NCI-H446 treated with DMSO at 0.1 percent for 48 hours (cell line): ENCODE measurements around the gene OFD1.
A peak's percentile ranks its signal among the peaks of the same experiment; 100 is the strongest.

Experiments used
- DNase-seq: peaks from one replicate; lab custom pipeline; 2025; lab: John Stamatoyannopoulos, UW

Gene OFD1

DNA sequence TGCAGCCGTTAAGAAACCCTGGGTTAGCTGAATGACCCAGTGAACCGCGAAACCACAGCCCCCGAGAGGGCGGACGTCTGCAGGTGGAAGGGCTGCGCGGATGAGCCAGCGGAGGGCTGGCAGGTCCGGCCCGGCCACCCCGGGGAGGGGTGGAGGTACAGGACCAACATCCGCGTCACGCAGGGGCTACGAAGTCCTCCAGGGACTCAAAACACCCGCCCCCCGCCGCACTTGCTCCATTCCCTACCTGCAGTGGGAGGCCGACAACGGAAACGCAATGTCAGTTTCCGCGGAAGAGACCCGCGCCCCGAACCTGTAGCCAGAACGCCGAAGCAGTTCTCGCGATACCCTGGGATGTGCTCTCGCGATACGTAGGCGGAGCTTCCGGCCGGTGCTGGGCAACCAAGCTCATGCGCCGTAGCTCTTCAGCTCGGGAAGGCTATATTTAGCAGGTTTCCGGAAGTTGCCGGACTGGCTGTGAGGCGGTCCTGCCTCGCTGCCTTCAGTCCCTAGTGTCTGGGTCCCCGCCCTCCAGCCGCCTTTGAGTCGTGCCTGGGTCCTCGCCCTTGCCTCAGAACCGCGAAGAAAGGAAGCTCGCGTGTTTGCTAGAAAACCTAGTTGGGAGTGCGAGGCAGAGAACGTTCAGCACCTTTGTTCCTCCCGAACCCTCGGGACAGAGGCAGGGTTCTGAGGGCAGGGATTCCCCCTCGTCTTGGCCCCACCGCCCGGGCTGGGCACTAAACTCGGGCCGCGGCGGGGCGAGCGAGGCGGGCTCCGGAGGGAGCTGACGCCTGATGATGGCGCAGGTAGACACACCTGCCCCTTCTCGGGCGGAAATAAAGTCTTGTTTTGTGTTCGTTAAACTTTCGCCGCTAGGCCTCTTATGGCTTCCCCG lies at the start of gene OFD1, which contains the start of gene TRAPPC2:
TSS of gene OFD1 (plus strand) at position 471 of the 895 bp plus-strand sequence. CDS start at position 795, 324 bp downstream.
TSS of gene TRAPPC2 (minus strand) at position 343 of the 895 bp plus-strand sequence. CDS start 14,657 bp downstream, outside the sequence.
- peak; percentile 88 for DNase-seq

DNA sequence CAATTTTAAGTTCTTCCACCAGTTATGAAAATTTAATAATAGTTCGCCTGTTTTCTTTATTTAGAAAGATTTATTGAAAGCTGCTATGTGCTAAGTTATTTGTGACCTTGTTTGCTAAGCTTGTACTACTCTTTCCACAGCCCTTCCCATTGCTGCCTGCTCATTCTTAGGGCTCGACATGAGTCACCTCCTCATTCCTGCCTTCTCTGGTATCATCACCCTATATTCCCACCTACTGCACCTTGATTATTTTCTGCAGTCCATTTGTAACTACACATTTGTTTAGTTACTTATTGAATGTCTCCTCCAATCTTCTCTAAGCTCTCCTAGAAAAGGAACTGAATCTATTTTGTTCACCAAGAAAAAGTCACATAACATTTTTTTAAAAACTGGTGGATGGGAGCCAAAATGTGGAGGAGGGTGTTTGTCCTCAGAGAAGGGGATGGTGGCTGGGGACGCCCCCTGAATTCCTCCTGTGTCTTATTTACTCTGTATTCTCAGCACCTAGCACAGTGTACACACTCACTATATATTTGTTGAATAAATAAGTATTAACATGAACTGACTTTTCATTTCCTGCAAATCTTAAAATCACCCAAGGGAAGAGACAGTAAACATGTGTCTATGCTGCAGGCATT lies 49.3 kb upstream of the OFD1 start:
- DNase-seq = no peak

DNA sequence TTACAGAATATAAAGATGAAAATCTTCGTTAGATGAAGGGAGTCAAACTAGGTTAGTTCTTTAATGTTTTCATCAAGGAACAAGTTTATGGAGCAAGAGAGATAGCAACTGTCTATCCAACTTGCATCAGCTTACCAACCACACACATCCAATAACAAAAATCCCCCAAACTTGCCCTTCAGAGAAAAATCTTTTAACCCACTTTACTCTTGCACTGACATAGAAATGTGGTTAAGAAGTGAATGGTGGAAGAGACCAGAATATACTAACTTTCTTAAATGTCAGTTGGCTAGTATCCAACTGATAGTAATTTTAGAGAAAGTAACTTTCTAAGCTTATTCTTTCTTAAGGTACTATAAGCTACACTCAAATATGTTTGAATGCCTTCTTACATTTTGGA lies 47.3 kb upstream of the OFD1 start:
- DNase-seq = no peak

DNA sequence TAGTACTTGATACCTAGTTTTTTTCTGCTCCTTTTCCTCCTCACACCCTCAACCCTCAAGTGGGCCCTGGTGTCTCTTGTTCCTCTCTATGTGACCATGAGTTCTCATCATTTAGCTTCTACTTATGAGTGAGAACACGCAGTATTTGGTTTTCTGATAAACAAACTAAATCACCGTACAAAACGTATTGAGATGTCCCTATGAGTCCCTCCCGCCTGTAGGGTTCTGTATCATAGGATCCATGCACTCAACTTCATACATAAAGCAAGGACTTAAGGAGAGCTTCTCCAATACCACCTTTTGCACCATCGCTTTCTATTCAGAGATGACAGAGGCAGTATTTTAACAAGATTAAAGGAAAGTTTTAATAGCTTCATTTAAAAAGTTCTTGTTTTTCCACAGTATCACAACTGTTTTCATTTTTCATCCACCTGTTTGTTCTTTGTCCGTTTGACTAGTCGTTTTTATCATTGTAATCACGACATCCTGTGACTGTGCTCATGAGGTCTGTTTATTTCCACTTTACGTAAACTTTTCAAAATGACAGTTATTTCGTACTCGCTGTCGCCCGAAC lies 46.1 kb upstream of the OFD1 start:
- no peak for DNase-seq

DNA sequence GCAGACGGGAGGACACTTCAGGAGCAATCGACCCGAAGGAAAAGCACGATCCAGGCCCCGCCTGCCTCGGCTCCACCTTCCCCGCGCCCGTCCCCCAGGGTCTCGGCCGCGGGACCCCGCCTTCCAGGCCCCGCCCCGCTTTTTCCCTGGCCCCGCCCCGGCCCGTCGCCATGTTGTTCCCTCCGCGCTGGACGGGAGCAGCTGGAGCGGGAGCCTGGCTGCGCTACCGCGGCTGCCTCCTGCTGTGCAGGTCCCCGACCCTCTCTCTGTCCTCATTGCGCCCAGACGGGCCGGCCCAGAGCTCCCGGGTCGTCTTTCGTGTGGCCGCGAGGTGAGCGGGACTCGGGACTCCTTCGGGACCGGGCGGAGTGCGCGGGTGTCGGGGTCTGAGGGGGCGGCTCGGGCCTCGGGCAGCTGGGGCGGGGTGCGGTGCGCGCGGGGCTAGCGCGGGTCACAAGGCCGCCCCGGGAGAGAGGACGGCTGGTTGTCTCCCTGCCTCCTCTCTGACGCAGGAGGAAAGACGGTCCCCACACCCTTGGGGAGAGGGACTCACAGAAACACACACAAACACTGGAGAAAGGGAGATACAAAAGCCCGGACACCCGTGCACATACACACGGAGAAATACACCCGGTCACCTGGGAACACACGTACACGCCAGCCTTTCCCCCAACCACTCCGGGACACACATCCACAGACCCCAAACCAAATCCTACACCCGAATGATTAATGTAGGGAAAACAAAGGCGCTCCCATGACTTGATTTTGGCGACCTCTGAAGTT lies 45.4 kb upstream of the OFD1 start, which contains the start of gene RAB9A:
TSS of gene RAB9A (plus strand) at position 171 of the 783 bp plus-strand sequence. CDS start 19,619 bp downstream, outside the sequence.
- peak; percentile 44 for DNase-seq

GRCh38 chrX:13689741-13690211 lies 44.8 kb upstream of the OFD1 start:
- no peak for DNase-seq

- no peak for DNase-seq
These were observed 43.7 kb upstream of the OFD1 start for GRCh38 chrX:13690836-13691235.

DNA sequence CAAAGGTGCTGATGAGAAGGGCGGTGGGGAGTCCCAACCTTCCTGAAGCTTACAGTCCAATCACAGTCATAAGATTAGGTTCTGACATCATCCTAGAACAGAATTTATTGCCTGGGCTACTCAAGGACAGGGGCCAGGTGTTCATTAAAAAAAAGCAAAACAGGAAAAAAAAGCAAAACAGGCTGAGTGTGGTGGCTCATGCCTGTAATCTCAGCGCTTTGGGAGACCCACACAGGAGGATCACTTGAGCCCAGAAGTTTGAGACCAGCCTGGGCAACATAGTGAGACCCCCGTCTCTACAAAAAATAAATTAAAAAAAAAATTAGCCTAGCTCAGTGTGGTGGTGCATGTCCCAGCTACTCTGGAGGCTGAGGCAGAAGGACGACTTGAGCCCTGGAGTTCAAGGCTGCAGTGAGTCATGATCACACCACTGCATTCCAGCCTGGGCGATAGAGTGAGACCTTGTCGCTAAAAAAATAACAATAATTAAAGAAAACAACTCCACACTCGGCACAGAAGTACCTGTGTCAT lies 42.6 kb upstream of the OFD1 start:
- no peak for DNase-seq

GRCh38 chrX:13692771-13693231 lies 41.7 kb upstream of the OFD1 start:
- DNase-seq = no peak

- DNase-seq = no peak
These were observed 41.1 kb upstream of the OFD1 start for GRCh38 chrX:13693341-13693961.

DNA sequence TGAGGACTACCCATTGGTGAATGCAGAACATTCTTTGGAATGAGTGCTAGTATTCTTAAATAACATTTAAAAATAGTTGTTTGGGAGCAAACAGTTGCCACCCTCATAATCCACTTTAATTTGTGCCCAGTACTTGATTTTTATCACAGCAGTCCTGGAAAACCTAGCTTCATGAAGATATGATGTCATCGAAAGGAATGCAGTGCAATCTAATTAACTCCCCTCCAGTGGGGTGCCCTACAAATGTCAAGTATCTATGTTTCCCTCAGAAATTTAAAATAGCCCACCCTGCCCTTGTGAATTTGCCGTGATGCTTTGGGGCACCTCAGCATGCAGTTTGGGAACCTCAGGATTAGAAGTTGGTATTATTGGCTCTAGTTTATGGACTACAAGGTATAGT lies 40.2 kb upstream of the OFD1 start:
- no peak for DNase-seq

GRCh38 chrX:13694983-13695382 lies 39.6 kb upstream of the OFD1 start:
- no peak for DNase-seq

DNA sequence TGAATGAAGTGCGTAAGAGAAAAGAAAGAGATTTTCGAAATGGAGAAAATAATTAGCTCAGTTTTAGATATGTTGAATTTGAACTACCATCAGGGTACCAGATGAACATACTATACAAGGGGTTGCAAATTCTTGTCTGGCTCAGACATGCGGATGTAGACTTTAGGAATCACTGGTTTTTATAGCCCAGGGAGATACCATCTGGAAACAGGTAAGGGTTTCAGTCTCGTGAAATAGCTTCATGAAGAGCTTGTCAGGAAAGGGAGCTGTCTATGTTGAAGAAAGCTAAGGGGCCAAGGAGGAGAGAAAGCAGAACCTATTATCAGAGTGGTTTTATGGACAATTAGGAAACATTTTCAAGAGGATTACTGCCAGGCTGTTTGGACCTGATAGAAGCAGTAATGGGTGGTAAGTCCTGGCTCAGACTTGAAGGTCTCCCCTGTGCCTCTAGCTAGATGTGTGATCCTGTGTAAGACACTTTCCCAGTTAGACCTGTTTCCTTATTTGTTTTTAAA lies 38.9 kb upstream of the OFD1 start:
- no peak for DNase-seq

GRCh38 chrX:13697455-13697854 lies 37.1 kb upstream of the OFD1 start:
- no peak for DNase-seq

GRCh38 chrX:13697976-13698375 lies 36.6 kb upstream of the OFD1 start:
- DNase-seq = no peak

DNA sequence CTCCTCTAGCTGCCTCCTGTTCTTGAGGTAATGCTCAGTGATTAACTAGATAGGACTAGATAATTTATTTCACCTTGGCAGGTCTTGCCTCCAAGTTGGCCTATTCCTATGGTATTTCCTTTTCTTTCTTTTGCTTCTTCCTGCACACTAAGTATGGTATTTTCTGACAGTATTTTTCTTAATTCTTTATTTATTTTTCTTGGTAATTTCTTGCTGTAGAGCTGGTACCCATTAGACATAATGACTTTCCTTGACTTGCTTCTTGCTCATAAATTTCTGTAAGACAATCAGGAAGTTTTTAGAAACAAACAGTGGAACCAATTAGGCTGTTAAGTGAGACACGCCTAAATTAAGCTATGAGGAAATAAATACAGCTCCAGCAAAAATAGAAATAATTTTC lies 36.1 kb upstream of the OFD1 start:
- no peak for DNase-seq

DNA sequence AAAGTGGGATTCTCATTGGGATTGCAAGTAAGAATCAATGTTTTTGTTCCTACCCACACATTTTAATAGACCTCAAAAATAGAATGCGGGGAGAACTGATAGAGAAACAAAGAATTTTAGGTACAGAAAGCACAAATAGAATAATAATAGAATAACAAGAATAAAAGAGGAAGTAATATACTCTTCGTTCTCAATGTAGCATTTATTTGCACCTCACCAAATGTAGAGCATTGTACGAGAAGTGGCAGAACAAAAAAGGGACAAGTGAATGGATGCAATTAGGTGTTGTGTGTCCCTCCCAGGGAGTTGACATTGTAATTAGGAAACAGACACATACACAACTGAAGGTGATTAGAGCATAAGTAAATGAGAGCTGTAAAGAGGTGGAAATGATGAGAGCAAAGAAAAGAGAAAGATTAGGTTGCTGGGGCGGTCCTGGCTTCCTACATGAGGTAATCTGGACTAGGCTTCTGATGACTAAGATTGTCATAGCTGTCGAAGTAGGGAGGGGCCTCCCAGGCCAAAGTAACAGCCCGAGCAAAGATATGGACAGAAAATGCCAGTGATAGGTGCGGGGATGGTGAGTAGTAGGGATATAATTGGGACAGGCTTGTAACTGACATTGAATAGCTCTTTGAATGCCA lies 35.2 kb upstream of the OFD1 start:
- no peak for DNase-seq

GRCh38 chrX:13700380-13700779 lies 34.2 kb upstream of the OFD1 start:
- DNase-seq = no peak

GRCh38 chrX:13702111-13702789 lies 32.3 kb upstream of the OFD1 start:
- no peak for DNase-seq

GRCh38 chrX:13703135-13703534 lies 31.4 kb upstream of the OFD1 start:
- no peak for DNase-seq
